GM19468 (cell line): ENCODE results near the gene ITPKB.
"Not testable (repeated sequence)": the region's sequence is repeated elsewhere in the genome, so short reads cannot be mapped to it uniquely, and the experiment has no call there.

ENCODE experiments used
- ATAC-seq: cut with Tn5 transposase; IDR thresholded peaks from one replicate; pipeline ENCODE4 v1.9.1; 2021; ENCODE audit warnings: mild to moderate bottlenecking, moderate library complexity, moderate number of reproducible peaks; ENCODE audit not compliant: unreplicated experiment; ENCODE audit errors: extremely low read depth

Gene ITPKB

DNA sequence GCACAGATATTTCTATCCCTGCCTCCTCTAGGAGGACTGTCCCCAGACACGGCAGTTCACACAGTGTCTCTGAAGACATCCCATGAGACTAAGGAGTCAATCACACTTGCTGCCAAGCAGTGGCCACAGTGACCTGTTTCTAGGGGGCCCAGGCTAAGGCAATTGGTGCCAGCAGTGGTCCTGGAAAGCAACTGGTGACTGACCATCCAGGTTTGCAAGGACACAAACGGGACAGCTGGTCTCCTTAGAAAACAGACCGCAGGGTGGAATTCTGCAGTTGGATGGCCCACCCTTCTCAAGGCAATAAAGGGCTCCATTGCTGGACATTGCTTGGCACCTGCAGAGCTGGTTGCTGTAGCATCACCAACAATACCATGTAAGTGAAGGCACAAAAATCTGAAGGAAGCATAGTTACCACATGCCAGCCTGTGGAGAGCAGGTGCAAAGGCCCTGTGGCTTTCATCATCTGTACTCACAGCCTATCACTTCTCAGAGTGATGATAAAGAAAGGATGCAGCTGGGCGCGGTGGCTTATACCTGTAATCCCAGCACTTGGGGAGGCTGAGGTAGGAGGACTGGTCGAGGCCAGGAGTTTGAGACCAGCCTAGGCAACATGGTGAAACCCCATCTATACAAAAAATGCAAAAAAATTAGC lies 109.1 kb downstream of the ITPKB start:
- ATAC-seq = no peak

DNA sequence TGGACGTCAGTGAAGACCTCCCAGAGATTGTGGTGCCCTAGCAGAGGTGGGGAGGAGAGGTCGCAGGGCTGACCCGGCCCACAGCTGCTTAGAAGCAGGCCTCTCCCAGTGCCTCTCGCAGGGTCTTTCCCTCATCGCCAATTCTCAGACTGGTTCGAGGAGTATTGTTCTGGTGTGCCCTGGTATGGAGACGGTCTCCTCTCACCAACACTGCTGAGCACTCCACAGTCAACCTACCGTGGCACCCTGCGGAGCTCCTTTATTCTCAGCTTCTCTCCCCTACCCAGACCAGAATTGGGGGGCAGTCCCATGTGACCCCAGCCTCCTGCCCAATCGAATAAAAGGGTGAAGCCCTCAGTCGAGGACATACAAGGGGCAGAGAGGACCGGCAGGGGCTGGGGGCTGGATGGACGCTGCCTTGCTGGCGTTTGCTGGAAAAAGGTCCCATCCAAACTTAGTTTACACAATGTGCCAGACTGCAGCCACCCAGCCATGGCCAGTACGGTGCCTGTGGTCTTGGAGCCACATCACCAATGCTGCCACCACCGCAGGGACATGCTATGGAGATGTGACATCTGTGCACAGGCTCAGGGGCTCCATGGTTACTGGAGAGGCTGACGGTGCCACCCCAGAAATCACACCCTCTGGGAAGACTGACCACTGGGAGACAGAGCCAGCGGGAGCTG lies 109.7 kb downstream of the ITPKB start:
- no peak for ATAC-seq

DNA sequence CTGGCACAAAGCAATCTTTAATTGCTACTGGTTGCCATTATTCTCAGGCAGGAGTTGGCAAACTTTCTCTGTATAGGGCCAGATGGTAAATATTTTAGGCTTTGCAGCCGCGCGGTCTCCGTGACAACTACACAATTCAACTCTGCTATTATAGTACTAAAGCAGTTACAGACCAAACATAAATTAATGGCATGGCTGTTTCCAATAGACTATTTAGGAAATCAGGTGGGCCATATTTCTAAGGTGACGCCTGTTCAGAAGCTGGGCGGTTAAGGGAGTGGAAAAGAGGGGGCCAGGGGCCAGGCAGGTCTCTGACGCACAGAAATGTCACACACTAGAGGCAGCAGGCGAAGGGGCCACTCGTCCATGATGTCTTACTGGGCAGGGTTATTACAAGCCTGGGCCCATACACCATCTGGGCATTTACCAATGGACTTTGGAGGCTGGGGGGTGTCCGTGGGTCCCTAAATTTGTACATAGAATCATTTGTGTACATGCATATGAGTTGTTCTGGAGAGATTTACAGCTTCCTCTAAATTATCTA lies 110.4 kb downstream of the ITPKB start:
- no peak for ATAC-seq

DNA sequence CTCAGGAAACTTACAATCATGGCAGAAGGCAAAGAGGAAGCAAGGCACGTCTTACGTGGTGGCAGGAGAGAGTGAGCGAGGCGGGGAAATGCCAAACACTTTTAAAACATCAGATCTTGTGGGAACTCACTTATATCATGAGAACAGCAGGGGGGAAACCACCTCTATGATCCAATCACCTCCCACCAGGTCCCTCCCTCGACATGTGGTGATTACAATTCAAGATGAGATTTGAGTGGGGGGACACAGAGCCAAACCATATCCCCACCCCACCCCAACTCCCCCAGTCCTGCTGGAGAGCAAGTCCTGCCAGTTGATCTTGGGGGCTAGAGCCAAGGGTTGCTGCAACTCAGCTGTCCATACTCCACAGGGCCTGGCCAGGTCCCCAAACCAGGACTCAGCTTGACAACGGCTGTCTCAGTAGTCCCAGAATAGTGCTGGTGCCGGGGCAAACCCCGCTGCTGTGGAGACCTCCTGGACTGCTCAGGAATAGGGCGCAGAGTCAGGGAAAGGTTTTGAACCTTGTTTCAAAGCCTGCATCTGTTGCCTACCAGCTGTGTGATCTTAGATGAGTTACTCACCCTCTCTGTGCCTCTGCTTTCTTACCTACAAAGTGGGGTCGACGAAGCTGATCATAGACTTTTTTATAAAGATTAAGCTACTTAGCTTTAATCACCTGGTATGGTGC lies 111.0 kb downstream of the ITPKB start:
- no peak for ATAC-seq

DNA sequence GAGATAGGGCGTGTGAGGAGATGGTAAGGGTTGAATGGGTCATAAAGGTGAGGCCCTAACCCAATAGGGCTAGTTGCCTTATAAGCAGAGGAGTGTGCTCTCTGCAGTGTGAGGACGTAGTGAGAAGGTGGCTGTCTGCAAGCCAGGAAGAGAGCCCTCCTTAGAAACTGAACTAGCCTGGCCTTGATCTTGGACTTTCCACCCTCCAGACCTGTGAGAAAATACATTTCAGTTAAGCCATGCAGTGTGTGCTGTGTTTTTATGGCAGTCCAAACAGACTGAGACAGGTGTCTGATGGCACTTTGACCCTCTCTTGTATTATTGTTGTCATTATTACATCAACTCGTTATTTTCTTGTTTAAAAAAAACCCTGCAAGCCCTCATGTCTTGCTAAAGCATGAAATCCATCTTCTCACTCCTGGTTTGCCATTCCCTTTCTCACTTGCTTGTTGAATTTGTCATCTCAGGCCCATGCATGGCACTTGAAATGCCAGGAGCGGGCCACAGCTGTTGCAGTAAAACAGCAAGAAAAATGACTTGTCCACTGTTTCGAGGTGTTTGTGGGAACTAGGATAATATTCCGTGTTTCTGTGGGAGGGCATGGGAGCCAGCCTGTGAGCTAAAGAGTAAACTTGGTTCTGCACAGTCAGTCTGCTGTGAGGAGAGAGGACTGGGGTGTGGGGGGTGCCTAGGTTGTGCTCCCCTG lies 111.9 kb downstream of the ITPKB start:
- no peak for ATAC-seq

DNA sequence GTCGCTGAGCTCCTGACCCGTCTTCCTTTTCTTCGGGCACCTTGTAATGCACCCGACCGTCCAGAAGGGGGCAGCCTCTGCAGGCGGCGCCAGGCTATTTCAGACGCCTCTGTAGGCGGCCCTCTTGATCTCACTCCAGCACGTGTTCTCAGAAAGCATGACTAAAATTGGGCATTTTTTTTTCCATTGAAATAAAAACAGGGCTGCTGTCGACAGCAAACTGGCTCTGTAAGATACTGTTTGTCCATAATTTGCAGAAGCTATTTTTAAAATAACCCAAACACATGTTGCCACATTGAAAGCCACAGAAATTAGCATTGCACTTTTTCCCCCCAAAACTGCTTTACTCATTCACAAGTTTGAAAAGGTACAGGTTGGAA lies 112.5 kb downstream of the ITPKB start:
- ATAC-seq = no peak

DNA sequence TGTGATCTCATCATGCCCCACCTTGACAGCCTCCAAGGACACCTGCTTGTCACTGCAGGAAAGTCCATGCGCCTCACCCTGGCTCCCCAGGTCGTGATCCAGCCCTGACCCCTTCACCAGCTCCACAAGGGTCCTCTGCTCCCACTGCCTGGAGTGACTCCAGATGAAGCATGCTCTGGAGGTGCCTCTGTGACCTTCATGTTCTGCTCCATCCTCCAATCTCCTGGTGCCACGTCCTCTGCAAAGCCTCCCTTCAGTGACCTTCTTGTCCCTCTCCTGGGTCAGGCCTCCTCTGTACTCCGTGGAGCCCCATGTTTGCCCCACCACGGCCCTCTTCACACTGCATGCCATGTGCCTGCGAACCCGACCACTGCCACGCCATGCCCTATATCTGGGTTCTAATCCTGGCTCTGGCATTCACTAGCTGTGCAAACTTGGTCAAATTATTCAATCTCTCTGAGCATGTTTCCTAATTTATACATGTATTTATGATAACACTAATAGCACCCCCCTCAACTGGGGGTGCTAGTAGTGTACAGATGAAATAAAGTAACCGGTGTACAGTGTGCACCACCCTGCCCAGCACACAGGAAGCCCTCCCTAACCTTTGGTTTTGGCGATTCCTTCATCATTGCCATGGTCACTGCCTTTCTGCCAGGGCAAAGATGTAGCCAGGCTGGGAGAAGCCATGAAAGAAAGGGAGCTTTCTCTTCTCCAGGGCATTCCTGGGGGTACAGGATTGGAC lies 113.1 kb downstream of the ITPKB start:
- ATAC-seq = no peak

DNA sequence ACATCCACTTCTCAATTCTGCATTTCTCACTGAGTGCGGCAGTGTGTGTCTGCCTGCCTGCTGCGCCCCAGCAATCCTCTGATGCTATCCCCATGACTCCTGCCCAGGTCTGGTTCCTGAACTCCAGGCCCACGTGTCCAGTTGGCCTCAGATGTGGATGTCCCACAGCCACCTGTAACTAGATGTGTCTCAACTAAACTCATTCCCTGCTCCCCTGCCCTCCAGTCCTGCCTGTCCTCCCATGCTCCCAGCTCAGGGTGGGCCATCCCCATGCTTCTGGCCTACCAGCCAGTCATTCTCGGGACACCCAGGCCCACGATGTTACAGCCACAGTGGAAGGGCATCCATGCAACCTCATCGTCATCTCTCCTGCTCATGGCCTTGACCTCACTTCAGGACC lies 113.8 kb downstream of the ITPKB start:
- ATAC-seq = no peak

DNA sequence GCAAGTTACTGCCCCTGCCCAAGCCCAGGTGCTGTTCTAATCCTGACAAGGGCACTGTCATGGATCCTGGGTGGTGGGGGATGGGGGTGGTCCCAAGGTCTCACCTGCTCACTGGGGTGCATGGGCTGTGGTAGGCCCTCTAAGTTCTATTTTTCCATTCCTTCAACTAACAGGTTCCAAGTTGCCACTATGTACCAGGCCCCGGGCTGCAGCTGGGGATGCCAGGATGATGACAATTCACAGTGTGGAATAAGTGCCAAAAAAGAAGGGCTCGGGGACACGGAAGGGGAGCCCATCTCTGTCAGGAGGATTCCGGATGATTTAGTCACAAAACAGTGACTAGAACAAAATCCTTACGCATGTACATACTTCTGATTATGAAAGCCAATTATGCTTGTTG lies 114.6 kb downstream of the ITPKB start:
- no peak for ATAC-seq

DNA sequence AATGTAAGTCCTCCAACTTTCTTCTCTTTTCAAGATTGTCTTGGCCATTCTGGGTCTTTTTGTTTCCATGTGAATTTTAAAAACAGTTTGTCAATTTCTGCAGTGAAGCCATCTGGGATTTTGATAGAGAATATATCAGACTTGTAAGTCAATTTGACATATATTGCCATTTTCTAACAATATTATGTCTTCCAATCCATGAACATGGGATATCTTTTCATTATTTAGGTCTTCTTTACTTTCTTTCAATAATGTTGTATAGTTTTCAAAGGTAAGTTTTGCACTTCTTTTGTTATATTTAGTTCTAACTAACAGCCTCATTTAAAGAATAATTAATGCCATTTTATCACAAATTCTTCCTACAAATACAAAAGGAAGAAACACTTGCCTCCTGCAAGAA lies 117.1 kb downstream of the ITPKB start:
- no peak for ATAC-seq

DNA sequence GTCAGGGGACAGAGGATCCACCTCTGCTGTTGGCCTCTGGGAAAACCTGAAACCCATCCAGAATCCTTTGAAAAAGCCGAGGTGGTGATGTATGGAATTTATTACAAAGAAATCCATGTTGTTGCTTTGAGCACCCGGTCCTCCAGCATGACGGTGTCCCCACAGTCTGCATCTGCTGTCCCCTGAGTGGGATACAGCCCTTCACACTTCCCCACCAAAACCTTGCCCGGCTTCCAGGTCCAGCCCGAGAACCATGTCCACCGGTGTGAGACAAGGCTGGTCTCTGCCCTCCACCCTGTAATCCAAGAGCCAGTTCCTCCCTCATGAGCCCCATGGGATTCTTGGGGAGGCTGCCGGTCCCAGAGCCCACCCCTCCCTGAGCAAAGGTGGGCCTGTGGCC lies 120.1 kb downstream of the ITPKB start:
- no peak for ATAC-seq

DNA sequence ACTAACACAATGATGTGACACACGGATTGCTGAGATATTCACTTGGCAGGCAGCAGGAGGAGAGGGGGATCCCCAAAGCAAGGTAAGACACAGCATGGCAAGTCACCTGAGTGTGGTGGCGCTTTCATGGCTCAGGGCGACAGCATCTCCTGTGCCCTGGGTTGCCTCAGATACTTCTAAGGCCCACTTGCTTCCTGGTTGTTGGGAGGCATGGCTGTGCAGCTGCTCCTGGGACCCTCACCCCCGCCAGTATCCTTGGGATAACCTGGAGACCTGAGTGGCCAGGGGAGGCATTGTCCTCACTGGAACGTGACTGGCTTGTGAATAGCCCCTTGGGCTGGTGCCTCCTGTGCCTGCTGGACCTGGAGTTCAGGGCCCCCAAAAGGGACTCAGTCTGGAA lies 120.7 kb downstream of the ITPKB start:
- no peak for ATAC-seq

DNA sequence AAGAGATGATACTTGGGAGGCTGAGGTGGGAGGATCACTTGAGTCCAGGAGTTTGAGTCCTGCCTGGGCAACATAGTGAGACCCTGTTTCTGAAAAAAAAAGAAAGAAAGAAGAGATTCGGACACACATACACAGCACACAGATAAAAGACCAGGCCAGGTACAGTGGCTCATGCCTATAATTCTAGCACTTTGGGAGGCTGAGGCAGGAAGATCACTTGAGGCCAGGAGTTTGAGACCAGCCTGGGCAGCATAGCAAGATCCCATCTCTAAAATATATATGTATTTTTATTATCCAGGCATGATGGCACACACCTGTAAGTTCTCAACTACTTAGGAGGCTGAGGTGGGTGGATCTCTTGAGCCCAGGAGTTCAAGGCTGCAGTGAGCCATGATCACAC lies 121.4 kb downstream of the ITPKB start:
- not testable (repeated sequence) for ATAC-seq

DNA sequence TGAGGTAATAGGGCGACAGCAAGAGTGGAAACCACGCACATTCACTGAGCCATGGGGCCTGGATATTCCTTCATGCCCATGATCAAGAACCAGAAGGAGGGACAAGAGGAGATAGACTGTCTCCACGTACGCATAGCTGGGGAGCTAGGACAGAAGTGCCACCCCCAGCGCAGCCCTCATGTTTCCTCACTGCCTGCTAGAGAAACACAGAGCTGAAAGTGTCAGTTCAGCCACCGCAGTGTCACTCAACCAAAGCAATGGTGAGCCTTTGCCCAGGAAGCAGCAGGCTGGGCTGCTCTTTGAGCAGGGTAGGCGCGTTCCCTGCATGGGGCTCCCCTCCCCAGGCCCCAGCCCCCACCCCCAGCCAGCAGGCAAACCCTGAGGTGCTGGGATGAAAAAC lies 122.0 kb downstream of the ITPKB start:
- no peak for ATAC-seq

DNA sequence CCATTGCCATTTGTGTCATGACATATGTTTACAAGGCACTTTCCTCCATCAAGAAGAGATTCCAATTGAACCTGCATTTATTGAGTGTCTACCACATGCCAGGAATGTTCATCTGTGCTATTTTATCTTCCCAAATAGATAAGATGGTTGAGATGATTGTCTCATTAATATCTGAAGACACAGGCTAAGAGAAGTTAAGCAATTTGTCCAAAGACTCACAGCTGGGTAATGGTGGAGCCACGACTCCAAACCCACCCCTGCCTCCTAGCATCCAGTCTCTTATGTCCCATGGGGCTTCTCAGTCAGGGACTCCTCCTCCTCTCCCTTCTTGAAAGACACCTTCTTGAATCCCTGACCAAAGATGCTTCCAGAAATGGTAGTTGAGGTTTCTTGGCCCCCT lies 122.4 kb downstream of the ITPKB start:
- ATAC-seq = no peak

DNA sequence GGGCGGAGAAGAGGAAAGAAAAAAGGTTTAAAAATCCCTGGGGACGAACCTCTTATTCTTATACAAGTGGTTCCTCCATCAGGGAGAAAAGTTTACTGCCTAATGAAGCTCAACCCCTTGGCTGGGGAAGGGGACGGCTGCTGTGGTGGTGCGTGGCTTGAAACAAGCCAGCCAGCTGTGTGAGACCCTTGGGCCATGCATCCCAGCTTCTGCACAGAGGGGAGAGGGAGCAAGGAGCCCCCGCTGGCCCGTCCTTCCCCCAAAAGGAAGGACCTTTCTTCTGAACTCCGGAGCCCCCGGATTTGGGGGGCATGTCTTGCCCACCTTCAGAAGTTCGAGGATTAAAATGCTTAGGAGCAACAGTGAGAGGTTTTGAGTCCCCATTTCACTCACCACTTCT lies 123.2 kb downstream of the ITPKB start:
- ATAC-seq = no peak

DNA sequence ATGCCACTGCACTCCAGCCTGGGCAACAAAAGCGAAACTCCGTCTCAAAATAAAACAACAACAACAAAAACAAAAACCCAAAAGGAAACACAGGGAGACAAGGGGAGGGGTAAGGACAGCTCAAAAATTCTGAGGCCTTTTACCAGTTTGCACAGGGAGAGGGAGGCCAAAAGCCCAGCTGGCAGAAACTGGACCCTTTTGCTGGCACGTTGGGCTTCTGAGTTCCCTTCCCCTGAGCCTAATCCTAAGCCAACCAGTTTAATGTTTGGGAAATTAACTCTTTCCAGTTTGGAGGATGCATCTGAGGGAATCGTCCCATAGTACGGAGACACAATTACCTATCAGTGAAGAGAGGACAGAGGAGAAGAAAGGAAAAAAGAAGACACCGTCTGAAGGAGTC lies 127.1 kb downstream of the ITPKB start:
- not testable (repeated sequence) for ATAC-seq

DNA sequence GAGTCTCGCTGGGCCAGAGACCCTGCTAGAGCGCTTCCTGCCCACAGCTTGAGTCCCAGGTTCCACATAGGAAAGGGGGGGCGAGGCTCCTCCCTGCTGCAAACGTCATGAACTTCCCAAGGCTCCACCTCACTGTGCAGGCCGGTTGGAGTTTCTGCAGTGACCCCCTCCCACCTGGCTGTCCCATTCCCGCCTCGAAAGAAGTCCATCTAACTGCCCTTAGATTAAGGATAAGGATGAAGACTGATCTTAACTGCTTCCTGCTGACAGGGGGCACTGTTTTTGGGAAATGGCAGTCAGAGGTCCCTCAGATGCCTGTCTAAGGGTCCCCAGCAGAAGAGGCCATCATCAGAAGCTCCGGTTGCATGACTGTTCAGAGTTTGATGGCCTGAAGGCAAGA lies 127.8 kb downstream of the ITPKB start:
- no peak for ATAC-seq

DNA sequence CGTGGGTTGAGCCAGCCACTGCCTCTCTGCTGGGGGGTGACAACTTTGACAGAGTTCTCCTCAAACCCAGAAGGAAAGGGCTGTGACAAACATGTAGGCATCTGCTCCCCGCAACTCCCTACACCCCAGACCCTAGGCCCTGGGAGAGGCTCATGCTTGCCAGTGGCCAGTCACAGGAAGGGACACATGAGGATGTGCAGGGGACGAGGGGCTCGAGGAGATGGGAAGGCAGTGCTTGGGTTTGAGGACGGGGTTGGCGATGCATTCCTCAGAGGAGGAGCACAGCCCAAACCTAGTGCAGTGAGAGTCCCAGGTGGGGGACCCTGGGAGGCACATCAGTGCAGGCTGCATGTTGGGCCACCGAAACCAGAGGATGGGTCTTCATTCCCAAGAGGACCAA lies 128.4 kb downstream of the ITPKB start:
- ATAC-seq = no peak

DNA sequence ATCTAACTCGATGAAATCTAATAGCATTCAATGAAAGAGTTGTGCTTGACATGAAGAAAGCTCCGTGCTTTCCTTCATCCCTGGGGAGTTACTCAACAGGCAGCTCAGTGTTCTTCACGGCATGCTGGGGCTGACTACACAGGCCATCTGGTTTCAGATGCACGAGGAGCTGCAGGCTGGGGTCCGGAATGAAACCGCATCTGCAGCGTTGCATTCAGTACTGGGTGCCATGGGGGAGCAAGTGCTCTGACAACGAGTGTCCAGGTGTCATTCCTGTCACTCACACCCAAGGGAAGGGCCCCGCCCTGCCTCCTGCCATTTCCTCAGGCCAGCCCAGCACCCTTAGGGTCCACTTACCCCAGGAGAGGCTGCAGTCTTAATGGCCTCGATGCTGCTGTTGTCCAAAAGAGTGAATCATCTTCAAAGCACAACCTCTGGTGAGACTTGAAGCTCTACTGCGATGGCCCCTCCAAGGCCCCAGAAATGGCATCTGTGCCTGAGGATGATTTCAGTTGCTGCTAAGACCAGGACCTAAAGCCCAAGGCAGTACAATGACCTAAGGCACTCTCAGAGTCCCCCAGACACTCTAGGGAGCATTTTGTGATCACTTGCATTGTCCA lies 129.1 kb downstream of the ITPKB start:
- ATAC-seq = no peak
